ENCODE data around the gene SPATA17. TPM values are rescaled to one million over a fixed set of nuclear protein-coding genes. Genes with fewer than 3 reads are reported as not detected.

The SPATA17 gene
- total RNA-seq, 2 donors from 2014 or later, result 9.3 TPM; not detected in 1

DNA sequence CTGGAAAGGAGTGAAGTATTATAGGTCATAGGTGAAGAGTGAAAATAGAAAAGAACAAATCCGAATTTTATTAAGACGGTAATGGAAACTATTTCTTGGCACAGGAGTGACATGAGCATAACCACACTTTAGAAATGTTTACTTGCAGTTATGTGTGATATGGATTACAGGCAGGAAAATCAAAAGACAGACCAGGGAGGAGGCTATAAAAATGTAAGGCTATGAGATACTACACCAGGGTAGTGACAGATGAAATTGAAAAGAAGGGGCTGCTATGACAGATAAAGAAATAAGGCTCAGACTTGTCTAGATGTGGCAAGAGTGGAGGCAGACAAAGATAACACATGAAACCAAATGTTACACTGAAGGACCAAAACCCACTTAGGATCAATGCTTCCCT, 32.0 kb upstream of the SPATA17 start:
- H3K36me3 ChIP-seq, result no peaks in the 10 kb centered on the region
- ATAC-seq (ENCODE audit: insufficient number of reproducible peaks, low FRiP score, low read depth) (no peak), DNase-seq (ENCODE audit: low spot score) (no peak)
- H3K27ac ChIP-seq, result no peak overlapping the region
- H3K27me3 ChIP-seq (replicated peaks; ENCODE audit: insufficient read depth), result no peaks in the 10 kb centered on the region
- TF ChIP-seq, protein P1, sequence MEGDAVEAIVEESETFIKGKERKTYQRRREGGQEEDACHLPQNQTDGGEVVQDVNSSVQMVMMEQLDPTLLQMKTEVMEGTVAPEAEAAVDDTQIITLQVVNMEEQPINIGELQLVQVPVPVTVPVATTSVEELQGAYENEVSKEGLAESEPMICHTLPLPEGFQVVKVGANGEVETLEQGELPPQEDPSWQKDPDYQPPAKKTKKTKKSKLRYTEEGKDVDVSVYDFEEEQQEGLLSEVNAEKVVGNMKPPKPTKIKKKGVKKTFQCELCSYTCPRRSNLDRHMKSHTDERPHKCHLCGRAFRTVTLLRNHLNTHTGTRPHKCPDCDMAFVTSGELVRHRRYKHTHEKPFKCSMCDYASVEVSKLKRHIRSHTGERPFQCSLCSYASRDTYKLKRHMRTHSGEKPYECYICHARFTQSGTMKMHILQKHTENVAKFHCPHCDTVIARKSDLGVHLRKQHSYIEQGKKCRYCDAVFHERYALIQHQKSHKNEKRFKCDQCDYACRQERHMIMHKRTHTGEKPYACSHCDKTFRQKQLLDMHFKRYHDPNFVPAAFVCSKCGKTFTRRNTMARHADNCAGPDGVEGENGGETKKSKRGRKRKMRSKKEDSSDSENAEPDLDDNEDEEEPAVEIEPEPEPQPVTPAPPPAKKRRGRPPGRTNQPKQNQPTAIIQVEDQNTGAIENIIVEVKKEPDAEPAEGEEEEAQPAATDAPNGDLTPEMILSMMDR (IDR thresholded peaks at IDR 0.05), result no peak
- no peaks in the 10 kb centered on the region for H3K4me1 ChIP-seq (ENCODE audit: control insufficient read depth in 1 of 2, low read depth in 2 of 2)
- H3K9me3 ChIP-seq, result no peaks in the 10 kb centered on the region
- H3K4me3 ChIP-seq, result no peak overlapping the region

DNA sequence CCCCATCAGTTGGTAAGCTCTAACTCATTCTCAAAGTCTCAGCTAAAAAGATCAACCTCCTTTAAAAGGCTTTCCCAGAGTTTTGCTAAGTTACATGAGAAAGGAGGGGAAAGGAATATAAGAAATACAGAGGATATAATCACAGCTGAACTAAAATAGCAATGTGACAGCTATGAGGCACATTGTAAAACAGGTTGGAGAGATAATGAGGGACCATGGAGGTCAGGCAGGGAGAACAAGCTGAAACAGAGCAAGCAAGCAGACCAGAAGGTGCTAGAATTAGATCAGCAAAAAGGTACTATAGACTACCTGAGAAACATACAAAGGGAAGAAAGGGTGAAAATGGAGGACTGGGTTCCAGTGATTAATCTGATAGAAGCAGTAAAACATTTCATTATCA, 28.8 kb upstream of the SPATA17 start:
- H3K4me1 ChIP-seq (ENCODE audit: control insufficient read depth in 1 of 2, low read depth in 2 of 2), result no peaks in the 10 kb centered on the region
- no peak for DNase-seq (ENCODE audit: low spot score)
- H3K36me3 ChIP-seq, result peaks cover 3% of the 10 kb centered on the region
- H3K9me3 ChIP-seq, result no peaks in the 10 kb centered on the region
- no peak overlapping the region for H3K4me3 ChIP-seq
- H3K27ac ChIP-seq, result no peak overlapping the region
- H3K27me3 ChIP-seq (replicated peaks; ENCODE audit: insufficient read depth), result no peaks in the 10 kb centered on the region
- ATAC-seq (ENCODE audit: insufficient number of reproducible peaks, low FRiP score, low read depth), result no peak
- TF ChIP-seq, protein P1 (IDR thresholded peaks at IDR 0.05), result no peak

DNA sequence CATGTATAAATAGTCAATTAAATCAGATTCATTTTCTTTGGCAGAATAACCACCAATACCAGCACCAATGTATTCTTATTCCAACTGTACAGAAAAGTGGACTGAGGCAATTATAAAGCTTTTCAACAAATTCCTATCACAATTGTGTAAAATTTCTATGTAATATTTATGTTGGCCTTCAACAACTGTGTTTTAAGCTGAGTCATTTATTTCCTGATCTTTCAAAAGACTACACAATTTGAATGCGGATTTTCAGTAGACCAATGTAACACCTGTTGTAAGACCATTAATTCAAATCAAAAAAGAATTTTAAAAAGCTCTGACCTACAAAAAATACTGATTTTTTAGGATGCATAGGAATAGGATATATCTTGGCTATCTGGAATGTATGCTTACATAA, 25.8 kb upstream of the SPATA17 start:
- Histone ChIP-seq H3K9me3 (no peaks in the 10 kb centered on the region), H3K36me3 (peaks cover 7% of the 10 kb centered on the region), H3K4me1 (ENCODE audit: control insufficient read depth in 1 of 2, low read depth in 2 of 2) (no peaks in the 10 kb centered on the region), H3K27me3 (replicated peaks; ENCODE audit: insufficient read depth) (no peaks in the 10 kb centered on the region), H3K27ac (no peak overlapping the region), H3K4me3 (no peak overlapping the region)
- ATAC-seq (ENCODE audit: insufficient number of reproducible peaks, low FRiP score, low read depth) (no peak), DNase-seq (ENCODE audit: low spot score) (no peak)
- TF ChIP-seq, protein P1 (IDR thresholded peaks at IDR 0.05), result no peak

DNA sequence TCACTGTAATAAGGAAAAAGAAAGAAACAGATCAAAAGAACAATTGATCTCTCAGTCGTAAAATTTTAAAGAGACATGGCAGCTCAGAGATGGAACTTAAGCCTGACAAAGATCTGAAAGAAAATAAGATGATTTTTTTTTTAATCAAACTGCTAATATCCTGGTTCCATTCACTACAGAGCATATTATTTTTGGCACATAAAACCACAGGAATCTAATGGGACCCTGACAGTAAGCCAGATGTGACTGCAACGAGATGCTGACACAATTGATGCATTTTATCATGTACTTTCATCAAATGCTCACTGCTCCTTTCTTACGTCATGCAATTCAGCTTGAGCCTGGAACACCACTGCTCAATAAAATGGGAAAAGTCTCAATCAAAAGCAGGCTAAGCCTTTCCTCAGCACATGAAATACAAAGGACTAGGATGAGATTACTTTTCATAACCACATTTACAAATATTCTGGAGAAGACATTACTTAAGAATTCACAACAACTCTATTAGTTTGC, 16.9 kb upstream of the SPATA17 start:
- ATAC-seq (ENCODE audit: insufficient number of reproducible peaks, low FRiP score, low read depth) (no peak), DNase-seq (ENCODE audit: low spot score) (no peak)
- TF ChIP-seq, protein P1 (IDR thresholded peaks at IDR 0.05), result no peak
- no peaks in the 10 kb centered on the region for H3K9me3 ChIP-seq
- H3K27ac ChIP-seq, result no peak overlapping the region
- H3K4me1 ChIP-seq (ENCODE audit: control insufficient read depth in 1 of 2, low read depth in 2 of 2), result no peaks in the 10 kb centered on the region
- H3K4me3 ChIP-seq, result no peak overlapping the region
- no peaks in the 10 kb centered on the region for H3K36me3 ChIP-seq
- H3K27me3 ChIP-seq (replicated peaks; ENCODE audit: insufficient read depth), result no peaks in the 10 kb centered on the region

DNA sequence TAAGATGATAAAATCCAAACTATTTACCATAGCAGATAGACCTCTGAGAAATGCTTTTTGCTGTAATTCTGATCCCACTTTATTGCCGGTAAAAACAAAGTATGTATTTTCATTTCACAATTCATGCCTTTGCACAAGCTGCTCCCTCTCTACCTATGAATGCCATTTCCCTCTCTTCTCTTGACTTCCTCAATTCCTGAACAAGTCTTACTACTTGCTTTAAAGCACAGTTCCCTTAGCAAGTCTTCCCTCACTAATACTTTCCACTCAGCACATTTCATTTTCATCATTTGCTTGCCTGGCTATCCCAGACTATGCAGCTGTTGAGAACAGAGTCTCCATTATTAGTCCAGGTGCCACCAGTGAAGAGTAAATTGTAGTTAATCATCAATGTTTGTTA, 14.0 kb upstream of the SPATA17 start:
- Histone ChIP-seq H3K27me3 (replicated peaks; ENCODE audit: insufficient read depth) (no peaks in the 10 kb centered on the region), H3K27ac (no peak overlapping the region), H3K9me3 (no peaks in the 10 kb centered on the region), H3K36me3 (no peaks in the 10 kb centered on the region), H3K4me1 (ENCODE audit: control insufficient read depth in 1 of 2, low read depth in 2 of 2) (no peaks in the 10 kb centered on the region), H3K4me3 (no peak overlapping the region)
- ATAC-seq (ENCODE audit: insufficient number of reproducible peaks, low FRiP score, low read depth) (no peak), DNase-seq (ENCODE audit: low spot score) (no peak)
- TF ChIP-seq, protein P1 (IDR thresholded peaks at IDR 0.05), result no peak

All from thoracic aorta (tissue), 2 donors.